ENCODE measurements around the gene ITGA1.

GRCh38 chr5:52796031-52796430 lies 8.3 kb downstream of the ITGA1 start:
- TF ChIP-seq CTCF (IDR thresholded peaks at IDR 0.05) (no peak), POLR2AphosphoS5 (IDR thresholded peaks at IDR 0.05; ENCODE audit: insufficient read depth in 1 of 2, low read depth in 1 of 2) (no peak), POLR2A (IDR thresholded peaks at IDR 0.05) (no peak)

Data from vagina (tissue), 2 donors.